Suprapubic skin (tissue), 3 donors: ENCODE results near the gene WDR55.
"Not testable (repeated sequence)": the region's sequence is repeated elsewhere in the genome, so short reads cannot be mapped to it uniquely, and the experiment has no call there.

Source experiments
- CTCF ChIP-seq, 2 donors: fragments of 200-600 bp in 1 of 2; fragments of 450-650 bp in 1 of 2; sonication (generic) in 1 of 2; IDR thresholded peaks; one replicate each; pipeline ENCODE4 v1.5.1; 2016 to 2019; ENCODE audit warnings: antibody characterized with exemption in 2 of 2, mild to moderate bottlenecking in 1 of 2, moderate library complexity in 1 of 2
- POLR2AphosphoS5 ChIP-seq, 3 donors: sonication (generic); formaldehyde crosslinking; IDR thresholded peaks; one replicate each; pipeline ENCODE4 v1.6.1; 2017; ENCODE audit warnings: antibody characterized with exemption in 3 of 3

GRCh38 chr5:140624886-140625285 lies 39.8 kb upstream of the WDR55 start:
- not testable (repeated sequence) for TF ChIP-seq CTCF, POLR2AphosphoS5 (IDR thresholded peaks at IDR 0.05)
